Esophagus muscularis mucosa (tissue), 4 donors: ENCODE results near the gene FAM181A.

Experiments
- EP300 ChIP-seq: sonication (generic); formaldehyde crosslinking; IDR thresholded peaks from one replicate; pipeline ENCODE4 v1.6.1; 2017; ENCODE audit warnings: antibody characterized with exemption
- POLR2A ChIP-seq: fragments of 450-650 bp; IDR thresholded peaks from one replicate; pipeline ENCODE4 v1.6.1; 2017; ENCODE audit warnings: antibody characterized with exemption, moderate library complexity, mild to moderate bottlenecking, low read depth
- POLR2AphosphoS5 ChIP-seq, 2 donors: sonication (generic); formaldehyde crosslinking; IDR thresholded peaks; one replicate each; pipeline ENCODE4 v1.6.1; 2017; ENCODE audit warnings: antibody characterized with exemption in 2 of 2
- TF ChIP-seq, protein P1 (sequence below), 3 experiments: fragments of 200-600 bp in 2 of 3; fragments of 450-650 bp in 1 of 3; sonication (generic) in 2 of 3; IDR thresholded peaks; one replicate each; pipeline ENCODE4 v1.5.1; 2017 to 2019; ENCODE audit warnings: antibody characterized with exemption in 3 of 3, mild to moderate bottlenecking in 2 of 3, moderate library complexity in 1 of 3

DNA sequence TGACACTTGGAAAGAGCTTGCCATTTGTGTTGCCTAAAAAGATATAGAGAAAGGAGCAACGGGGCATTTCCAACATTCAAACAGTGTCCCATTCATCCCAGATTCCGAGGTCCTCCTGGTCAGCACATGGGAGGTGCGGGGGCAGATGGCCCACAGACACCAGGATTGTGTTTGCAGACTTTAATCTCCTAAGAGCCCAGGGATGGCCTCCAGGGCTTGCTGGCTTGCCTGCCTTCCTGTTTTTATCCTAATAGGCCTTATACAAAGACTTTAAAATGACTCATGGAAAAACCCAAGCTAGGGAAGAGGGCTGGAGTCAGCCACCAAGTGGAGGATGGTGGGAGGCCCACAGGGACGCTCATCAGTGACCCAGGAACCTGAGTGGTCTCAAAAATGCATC lies 21.5 kb upstream of the FAM181A start:
- TF ChIP-seq, protein P1, sequence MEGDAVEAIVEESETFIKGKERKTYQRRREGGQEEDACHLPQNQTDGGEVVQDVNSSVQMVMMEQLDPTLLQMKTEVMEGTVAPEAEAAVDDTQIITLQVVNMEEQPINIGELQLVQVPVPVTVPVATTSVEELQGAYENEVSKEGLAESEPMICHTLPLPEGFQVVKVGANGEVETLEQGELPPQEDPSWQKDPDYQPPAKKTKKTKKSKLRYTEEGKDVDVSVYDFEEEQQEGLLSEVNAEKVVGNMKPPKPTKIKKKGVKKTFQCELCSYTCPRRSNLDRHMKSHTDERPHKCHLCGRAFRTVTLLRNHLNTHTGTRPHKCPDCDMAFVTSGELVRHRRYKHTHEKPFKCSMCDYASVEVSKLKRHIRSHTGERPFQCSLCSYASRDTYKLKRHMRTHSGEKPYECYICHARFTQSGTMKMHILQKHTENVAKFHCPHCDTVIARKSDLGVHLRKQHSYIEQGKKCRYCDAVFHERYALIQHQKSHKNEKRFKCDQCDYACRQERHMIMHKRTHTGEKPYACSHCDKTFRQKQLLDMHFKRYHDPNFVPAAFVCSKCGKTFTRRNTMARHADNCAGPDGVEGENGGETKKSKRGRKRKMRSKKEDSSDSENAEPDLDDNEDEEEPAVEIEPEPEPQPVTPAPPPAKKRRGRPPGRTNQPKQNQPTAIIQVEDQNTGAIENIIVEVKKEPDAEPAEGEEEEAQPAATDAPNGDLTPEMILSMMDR (IDR thresholded peaks at IDR 0.05): no peak
- TF ChIP-seq EP300 (no peak), POLR2A (no peak), POLR2AphosphoS5 (IDR thresholded peaks at IDR 0.05) (no peak)
